H9 (cell line): ENCODE measurements around the gene TMC2. TPM values are rescaled to one million over a fixed set of nuclear protein-coding genes. Genes with fewer than 3 reads are reported as not detected.

Experiments
- DNase-seq: peaks from one replicate; pipeline ENCODE4 v3.0.0-alpha.2; 2017
- H2AFZ ChIP-seq: one replicate; pipeline ENCODE4 v1.6.1; 2013; ENCODE audit warnings: mild to moderate bottlenecking, low read length, control low read depth, moderate library complexity
- H2AK5ac ChIP-seq: 2 replicates; pipeline ENCODE4 v1.6.1; 2013; ENCODE audit warnings: low read length, control low read depth, mixed read lengths; ENCODE audit not compliant: insufficient read length
- H2BK120ac ChIP-seq: one replicate; pipeline ENCODE4 v1.6.1; 2013; ENCODE audit warnings: low read depth, mild to moderate bottlenecking, low read length, control low read depth, inconsistent platforms; ENCODE audit not compliant: poor library complexity, severe bottlenecking
- H2BK12ac ChIP-seq: 2 replicates; pipeline ENCODE4 v1.6.1; 2013; ENCODE audit warnings: low read length, control low read depth, mixed read lengths, low read depth; ENCODE audit not compliant: insufficient read length
- H2BK15ac ChIP-seq: 2 replicates; pipeline ENCODE4 v1.6.1; 2013; ENCODE audit warnings: low read depth, low read length, control low read depth
- H2BK20ac ChIP-seq: one replicate; pipeline ENCODE4 v1.6.1; 2013; ENCODE audit warnings: low read depth, mild to moderate bottlenecking, low read length, control low read depth, inconsistent platforms; ENCODE audit not compliant: poor library complexity, severe bottlenecking
- H2BK5ac ChIP-seq: 2 replicates; pipeline ENCODE4 v1.6.1; 2013; ENCODE audit warnings: low read length, control low read depth, mixed read lengths; ENCODE audit not compliant: insufficient read length
- H3K14ac ChIP-seq: 2 replicates; pipeline ENCODE4 v1.6.1; 2013; ENCODE audit warnings: low read length, control low read depth; ENCODE audit not compliant: insufficient read depth
- H3K18ac ChIP-seq: 2 replicates; pipeline ENCODE4 v1.6.1; 2013; ENCODE audit warnings: low read depth, mild to moderate bottlenecking, mixed read lengths, low read length, control low read depth; ENCODE audit not compliant: insufficient read length
- H3K23ac ChIP-seq: 2 replicates; pipeline ENCODE4 v1.6.1; 2013; ENCODE audit warnings: low read length, control low read depth, mixed read lengths, low read depth; ENCODE audit not compliant: insufficient read length
- H3K23me2 ChIP-seq: 2 replicates; pipeline ENCODE4 v1.6.1; 2013; ENCODE audit warnings: low read depth, mild to moderate bottlenecking, mixed read lengths, low read length, control low read depth; ENCODE audit not compliant: insufficient read length, poor library complexity, severe bottlenecking
- H3K27ac ChIP-seq: 2 replicates; pipeline ENCODE4 v1.5.1; 2013; ENCODE audit warnings: low read length, control low read depth, mixed read lengths, low read depth; ENCODE audit not compliant: insufficient read length
- H3K27me3 ChIP-seq: 2 replicates; pipeline ENCODE4 v1.6.1; 2013; ENCODE audit warnings: low read length, control low read depth, inconsistent platforms; ENCODE audit not compliant: insufficient read depth
- H3K4ac ChIP-seq: 2 replicates; pipeline ENCODE4 v1.6.1; 2013; ENCODE audit warnings: low read depth, mild to moderate bottlenecking, control low read depth, inconsistent platforms, low read length, moderate library complexity
- H3K4me1 ChIP-seq: 2 replicates; pipeline ENCODE4 v1.6.1; 2013; ENCODE audit warnings: low read length, control low read depth, inconsistent platforms; ENCODE audit not compliant: insufficient read depth
- H3K4me2 ChIP-seq: 2 replicates; pipeline ENCODE4 v1.6.1; 2013; ENCODE audit warnings: low read length, control low read depth, mixed read lengths; ENCODE audit not compliant: insufficient read length, insufficient read depth
- H3K56ac ChIP-seq: 2 replicates; pipeline ENCODE4 v1.6.1; 2013; ENCODE audit warnings: low read depth, mild to moderate bottlenecking, mixed read lengths, low read length, control low read depth; ENCODE audit not compliant: insufficient read length
- H3K79me1 ChIP-seq: 2 replicates; pipeline ENCODE4 v1.6.1; 2013; ENCODE audit warnings: low read depth, mild to moderate bottlenecking, moderate library complexity, low read length, control low read depth, inconsistent platforms; ENCODE audit not compliant: insufficient read depth, poor library complexity, severe bottlenecking
- H3K79me2 ChIP-seq: 2 replicates; pipeline ENCODE4 v1.6.1; 2013; ENCODE audit warnings: low read length, control low read depth, inconsistent platforms; ENCODE audit not compliant: insufficient read depth
- H3K9ac ChIP-seq: 2 replicates; pipeline ENCODE4 v1.6.1; 2013; ENCODE audit warnings: low read length, control low read depth, mixed read lengths; ENCODE audit not compliant: insufficient read length; ENCODE audit errors: extremely low read depth
- H3K9me3 ChIP-seq: one replicate; pipeline ENCODE4 v1.6.1; 2013; ENCODE audit warnings: low read depth, low read length, inconsistent platforms; ENCODE audit not compliant: control insufficient read depth
- H3T11ph ChIP-seq: one replicate; pipeline ENCODE4 v1.6.1; 2013; ENCODE audit warnings: mild to moderate bottlenecking, low read length, control low read depth, inconsistent platforms
- H4K20me1 ChIP-seq: one replicate; pipeline ENCODE4 v1.6.1; 2013; ENCODE audit not compliant: control insufficient read depth, insufficient read length, insufficient read depth
- H4K5ac ChIP-seq: 2 replicates; pipeline ENCODE4 v1.6.1; 2013; ENCODE audit warnings: low read depth, mild to moderate bottlenecking, mixed read lengths, low read length, control low read depth; ENCODE audit not compliant: insufficient read length
- H4K8ac ChIP-seq: replicated peaks from 2 replicates; pipeline ENCODE4 v1.6.1; 2013; ENCODE audit warnings: low read length, control low read depth, mixed read lengths, low read depth; ENCODE audit not compliant: insufficient read length
- H4K91ac ChIP-seq: 2 replicates; pipeline ENCODE4 v1.6.1; 2013; ENCODE audit warnings: low read depth, mild to moderate bottlenecking, moderate library complexity, mixed read lengths, low read length, control low read depth; ENCODE audit not compliant: insufficient read length
- H3K27ac Mint-ChIP-seq, 3 experiments: 2 replicates in 2 of 3; 3 replicates in 1 of 3; pipeline ENCODE4 v1.8.0; 2020 to 2021; ENCODE audit warnings: mixed read lengths in 3 of 3, mild to moderate bottlenecking in 1 of 3, moderate library complexity in 1 of 3
- H3K27me3 Mint-ChIP-seq: 2 replicates; pipeline ENCODE4 v1.8.0; 2021; ENCODE audit warnings: low read depth, mild to moderate bottlenecking, moderate library complexity, mixed read lengths
- H3K36me3 Mint-ChIP-seq, 3 experiments: 2 replicates in 2 of 3; 3 replicates in 1 of 3; pipeline ENCODE4 v1.8.0; 2020 to 2021; ENCODE audit warnings: low read depth in 3 of 3, mixed read lengths in 3 of 3; ENCODE audit not compliant: insufficient read depth in 1 of 3
- H3K4me1 Mint-ChIP-seq, 2 experiments: 2 replicates each; pipeline ENCODE4 v1.8.0; 2020; ENCODE audit warnings: mixed read lengths in 2 of 2
- H3K4me3 Mint-ChIP-seq, 2 experiments: 2 replicates in 1 of 2; 3 replicates in 1 of 2; pipeline ENCODE4 v1.8.0; 2020 to 2021; ENCODE audit warnings: mild to moderate bottlenecking in 2 of 2, mixed read lengths in 2 of 2, moderate library complexity in 1 of 2
- H3K9me3 Mint-ChIP-seq, 2 experiments: 2 replicates in 1 of 2; 3 replicates in 1 of 2; pipeline ENCODE4 v1.8.0; 2020; ENCODE audit warnings: mild to moderate bottlenecking in 2 of 2, mixed read lengths in 2 of 2, moderate library complexity in 1 of 2
- CTCF ChIP-seq: fragments of 200-600 bp; sonication (generic); conservative IDR thresholded peaks from 3 replicates; pipeline ENCODE4 v1.8.0; 2021; ENCODE audit warnings: antibody characterized with exemption, mild to moderate bottlenecking
- WGBS: extraction: QIAGEN DNeasy Blood & Tissue Kit; methylation state at CpG from one replicate; pipeline ENCODE4 v1.1.7; 2013; ENCODE audit warnings: missing lambda C conversion rate, low lambda C conversion rate, mixed read lengths; ENCODE audit not compliant: insufficient read length; ENCODE audit errors: extremely low coverage; 5-methylcytosine and 5-hydroxymethylcytosine counted together
- total RNA-seq: library from RNA; stranded (reverse); gene quantifications from 2 replicates; pipeline ENCODE4 v1.2.1, GENCODE V29; 2021

Gene TMC2
- total RNA-seq, 1 experiment from 2014 or later = not detected

DNA sequence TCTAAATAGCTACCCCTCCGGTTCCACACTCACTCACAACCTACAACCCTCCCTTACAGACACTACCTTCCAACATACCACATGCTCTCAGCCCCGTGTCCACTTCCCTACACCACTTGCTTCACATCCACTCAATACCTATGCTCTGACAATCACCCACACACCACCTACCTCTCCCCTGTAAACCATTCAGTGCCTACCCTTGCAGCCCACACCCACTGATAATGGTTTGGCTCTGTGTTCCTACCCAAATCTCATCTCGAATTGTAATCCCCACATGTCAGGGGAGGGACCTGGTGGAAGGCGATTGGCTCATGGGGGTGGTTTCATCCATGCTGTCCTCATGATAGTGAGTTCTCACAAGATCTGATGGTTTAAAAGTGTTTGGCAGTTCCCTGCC lies 17.8 kb upstream of the TMC2 start:
- Histone ChIP-seq H3K4me1 (no peaks in the 10 kb centered on the region), H3K27me3 (peaks cover 38% of the 10 kb centered on the region; the same call in 1 of the 2 replicates), H2BK5ac (no peak overlapping the region), H4K20me1 (no peaks in the 10 kb centered on the region), H3K9ac (no peak overlapping the region), H2BK20ac (no peak overlapping the region), H4K91ac (no peak overlapping the region), H3K79me2 (no peaks in the 10 kb centered on the region), H2BK12ac (no peak overlapping the region), H2AK5ac (no peak overlapping the region), H4K8ac (no peak overlapping the region), H2BK15ac (no peak overlapping the region), H4K5ac (no peak overlapping the region), H2AFZ (no peak overlapping the region), H3K14ac (no peak overlapping the region), H3K23ac (no peak overlapping the region), H2BK120ac (no peak overlapping the region), H3K4ac (no peak overlapping the region), H3T11ph (no peak overlapping the region), H3K27ac (no peak overlapping the region), H3K4me2 (no peak overlapping the region), H3K56ac (no peak overlapping the region), H3K18ac (no peak overlapping the region), H3K23me2 (no peaks in the 10 kb centered on the region), H3K79me1 (no peaks in the 10 kb centered on the region), H3K9me3 (no peaks in the 10 kb centered on the region)
- no peaks in the 10 kb centered on the region; a peak in 1 of 5 replicates for H3K9me3 Mint-ChIP-seq
- H3K4me1 Mint-ChIP-seq = no peaks in the 10 kb centered on the region
- no peak overlapping the region for H3K27ac Mint-ChIP-seq
- 100% methylated on average over 1 of the region's 4 CpGs for WGBS
- no peak overlapping the region for H3K4me3 Mint-ChIP-seq
- no peaks in the 10 kb centered on the region; a peak in 1 of 7 replicates for H3K36me3 Mint-ChIP-seq
- DNase-seq = no peak
- no peak for TF ChIP-seq CTCF
- H3K27me3 Mint-ChIP-seq = peaks cover 62% of the 10 kb centered on the region
